Activated gamma-delta T cell (primary cell): ENCODE data around the gene CSTPP1.

Source experiments
- DNase-seq: peaks from one replicate; lab custom pipeline; 2025; lab: John Stamatoyannopoulos, UW

Gene CSTPP1

DNA sequence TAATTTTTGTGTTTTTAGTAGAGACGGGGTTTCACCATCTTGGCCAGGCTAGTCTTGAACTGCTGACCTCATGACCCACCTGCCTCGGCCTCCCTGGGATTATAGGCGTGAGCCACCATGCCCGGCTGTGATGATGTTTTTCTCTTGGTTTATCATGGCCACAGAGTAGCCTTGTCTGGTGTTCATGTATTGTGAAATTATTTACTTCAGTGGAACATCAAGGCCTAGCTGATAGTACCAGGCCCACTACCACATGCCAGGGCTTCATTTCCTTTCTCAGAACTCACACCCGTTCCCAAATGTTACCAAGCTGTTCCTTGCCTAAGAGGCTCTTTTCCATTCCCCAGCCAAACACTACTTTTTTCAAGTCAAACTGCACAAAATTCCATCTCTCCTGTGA, 272.1 kb downstream of the CSTPP1 start:
- no peak for DNase-seq
